OCI-LY1 (cell line): ENCODE data around the gene RPS24.

Source experiments
- H2AFZ ChIP-seq: fragments of 200-600 bp; sonication (generic), shearing (Covaris generic); 2 replicates; pipeline ENCODE4 v1.6.0; 2014; ENCODE audit warnings: antibody characterized with exemption, mild to moderate bottlenecking, low read length
- H3F3A ChIP-seq: fragments of 200-600 bp; sonication (generic), shearing (Covaris generic); 2 replicates; pipeline ENCODE4 v1.6.0; 2014; ENCODE audit warnings: mild to moderate bottlenecking, antibody characterized with exemption, low read length, moderate library complexity; ENCODE audit not compliant: insufficient read depth
- H3K27ac ChIP-seq: fragments of 200-600 bp; sonication (generic); 2 replicates; pipeline ENCODE4 v1.5.1; 2014; ENCODE audit warnings: low read length, mixed run types, mild to moderate bottlenecking, low read depth; ENCODE audit not compliant: poor library complexity, severe bottlenecking
- H3K27me3 ChIP-seq: fragments of 200-600 bp; sonication (generic); 2 replicates; pipeline ENCODE4 v1.6.0; 2014; ENCODE audit warnings: antibody characterized with exemption, mild to moderate bottlenecking, low read length, moderate library complexity; ENCODE audit not compliant: insufficient read depth
- H3K36me3 ChIP-seq: fragments of 200-600 bp; sonication (generic); 2 replicates; pipeline ENCODE4 v1.6.1; 2014; ENCODE audit warnings: mild to moderate bottlenecking, antibody characterized with exemption, low read length, moderate library complexity, mixed read lengths; ENCODE audit not compliant: insufficient read depth
- H3K4me1 ChIP-seq: fragments of 200-600 bp; sonication (generic); 2 replicates; pipeline ENCODE4 v1.5.1; 2014; ENCODE audit warnings: mild to moderate bottlenecking, low read length, moderate library complexity; ENCODE audit not compliant: insufficient read depth, severe bottlenecking
- H3K4me2 ChIP-seq: fragments of 200-600 bp; sonication (generic), shearing (Covaris generic); 2 replicates; pipeline ENCODE4 v1.6.1; 2014; ENCODE audit warnings: low read length
- H3K4me3 ChIP-seq: fragments of 200-600 bp; sonication (generic); 2 replicates; pipeline ENCODE4 v1.5.1; 2014; ENCODE audit warnings: low read length, low read depth, mild to moderate bottlenecking, mixed read lengths; ENCODE audit not compliant: poor library complexity, severe bottlenecking
- H3K79me2 ChIP-seq: fragments of 200-600 bp; shearing (Covaris generic); 2 replicates; pipeline ENCODE4 v1.6.1; 2016; ENCODE audit warnings: mixed run types, low read length, mixed read lengths; ENCODE audit not compliant: insufficient read depth
- H3K9ac ChIP-seq: fragments of 200-600 bp; sonication (generic), shearing (Covaris generic); 2 replicates; pipeline ENCODE4 v1.6.1; 2014; ENCODE audit warnings: mild to moderate bottlenecking, low read length, mixed read lengths
- H3K9me2 ChIP-seq: fragments of 200-600 bp; sonication (generic), shearing (Covaris generic); 2 replicates; pipeline ENCODE4 v1.6.1; 2014; ENCODE audit warnings: low read depth, mild to moderate bottlenecking, low read length, mixed read lengths
- H3K9me3 ChIP-seq: fragments of 200-600 bp; shearing (Covaris generic); 2 replicates; pipeline ENCODE4 v1.6.1; 2014; ENCODE audit warnings: low read length, mixed read lengths
- H4K20me1 ChIP-seq: fragments of 200-600 bp; sonication (generic), shearing (Covaris generic); 2 replicates; pipeline ENCODE4 v1.6.0; 2016; ENCODE audit warnings: mild to moderate bottlenecking, low read length; ENCODE audit not compliant: insufficient read depth
- EZH2 ChIP-seq: fragments of 200-600 bp; sonication (generic), shearing (Covaris generic); IDR thresholded peaks from 2 replicates; pipeline ENCODE4 v1.8.0; 2017; ENCODE audit warnings: borderline replicate concordance, mixed run types, mild to moderate bottlenecking, antibody characterized with exemption, low read length, moderate library complexity, mixed read lengths
- TF ChIP-seq, protein P1 (sequence below): fragments of 200-600 bp; sonication (generic), shearing (Covaris generic); IDR thresholded peaks from 2 replicates; pipeline ENCODE4 v1.5.1; 2017; ENCODE audit warnings: mild to moderate bottlenecking, antibody characterized with exemption, low read length, moderate library complexity, mixed read lengths

The RPS24 gene

DNA sequence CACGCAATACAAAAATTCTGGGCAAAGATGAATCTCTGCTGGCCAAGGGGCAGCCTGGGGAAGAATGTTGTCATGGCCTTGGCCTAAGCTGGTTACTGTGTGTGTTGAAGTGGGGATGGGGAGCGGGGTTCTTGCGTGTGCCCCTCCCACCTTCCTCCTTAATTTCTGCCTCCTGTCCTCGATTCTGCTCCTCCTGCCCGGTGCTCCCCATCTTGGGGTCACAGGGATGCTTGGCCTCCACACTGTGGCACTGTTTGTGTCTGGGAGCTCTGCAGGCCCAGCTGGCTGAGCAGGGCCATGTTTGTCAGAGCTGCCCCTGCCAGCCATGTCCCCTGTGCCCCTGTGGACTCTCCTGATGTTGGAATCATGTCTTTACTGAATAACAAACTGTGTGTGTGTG lies 37.1 kb downstream of the RPS24 start:
- Histone ChIP-seq H3K4me2 (no peak overlapping the region), H3K9ac (no peak overlapping the region), H3K79me2 (no peaks in the 10 kb centered on the region), H4K20me1 (no peaks in the 10 kb centered on the region), H3K9me3 (no peaks in the 10 kb centered on the region), H3K4me1 (no peaks in the 10 kb centered on the region), H3K27me3 (0 out of 2 replicates have a peak, but pooled peaks cover 5% of the 10 kb centered on the region), H3K9me2 (no peaks in the 10 kb centered on the region), H3F3A (no peaks in the 10 kb centered on the region), H2AFZ (no peak overlapping the region), H3K27ac (no peak overlapping the region), H3K36me3 (no peaks in the 10 kb centered on the region), H3K4me3 (no peak overlapping the region)
- TF ChIP-seq, protein P1, sequence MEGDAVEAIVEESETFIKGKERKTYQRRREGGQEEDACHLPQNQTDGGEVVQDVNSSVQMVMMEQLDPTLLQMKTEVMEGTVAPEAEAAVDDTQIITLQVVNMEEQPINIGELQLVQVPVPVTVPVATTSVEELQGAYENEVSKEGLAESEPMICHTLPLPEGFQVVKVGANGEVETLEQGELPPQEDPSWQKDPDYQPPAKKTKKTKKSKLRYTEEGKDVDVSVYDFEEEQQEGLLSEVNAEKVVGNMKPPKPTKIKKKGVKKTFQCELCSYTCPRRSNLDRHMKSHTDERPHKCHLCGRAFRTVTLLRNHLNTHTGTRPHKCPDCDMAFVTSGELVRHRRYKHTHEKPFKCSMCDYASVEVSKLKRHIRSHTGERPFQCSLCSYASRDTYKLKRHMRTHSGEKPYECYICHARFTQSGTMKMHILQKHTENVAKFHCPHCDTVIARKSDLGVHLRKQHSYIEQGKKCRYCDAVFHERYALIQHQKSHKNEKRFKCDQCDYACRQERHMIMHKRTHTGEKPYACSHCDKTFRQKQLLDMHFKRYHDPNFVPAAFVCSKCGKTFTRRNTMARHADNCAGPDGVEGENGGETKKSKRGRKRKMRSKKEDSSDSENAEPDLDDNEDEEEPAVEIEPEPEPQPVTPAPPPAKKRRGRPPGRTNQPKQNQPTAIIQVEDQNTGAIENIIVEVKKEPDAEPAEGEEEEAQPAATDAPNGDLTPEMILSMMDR = no peak
- no peak for TF ChIP-seq EZH2

DNA sequence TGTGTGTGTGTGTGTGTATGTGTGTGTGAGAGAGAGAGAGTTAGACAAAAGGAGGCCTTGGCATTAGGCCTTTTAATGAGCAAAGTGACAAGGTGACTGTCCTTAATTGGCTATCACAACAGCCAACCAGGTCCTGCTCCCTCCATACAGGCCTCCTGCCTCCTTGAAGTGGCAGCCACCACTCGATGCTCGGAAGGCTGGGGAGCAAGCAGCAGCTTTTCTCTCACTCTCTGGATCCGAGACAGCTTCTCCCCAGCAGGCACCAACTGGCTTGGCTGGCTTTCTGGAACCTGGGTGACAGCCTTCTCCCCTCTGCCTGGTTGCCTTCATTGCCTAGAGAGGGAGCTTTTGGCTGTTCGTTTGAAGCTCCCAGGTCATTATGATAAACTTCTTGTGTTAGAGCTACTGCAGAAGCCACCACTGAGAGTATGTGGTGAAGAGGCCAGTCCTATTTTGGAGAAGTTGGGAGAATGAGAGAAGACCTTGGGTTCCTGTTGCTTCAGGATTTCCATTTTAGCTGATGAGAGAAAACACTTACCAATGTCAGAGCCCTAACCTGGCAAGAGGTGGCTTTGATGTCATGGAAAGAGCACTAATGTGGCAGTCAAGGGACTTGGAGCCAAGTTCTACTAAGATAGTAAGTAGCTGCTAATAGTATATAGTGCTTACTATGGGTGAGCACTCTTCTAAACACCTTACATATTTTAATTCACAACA lies 37.6 kb downstream of the RPS24 start:
- H3K9ac ChIP-seq = no peak overlapping the region

DNA sequence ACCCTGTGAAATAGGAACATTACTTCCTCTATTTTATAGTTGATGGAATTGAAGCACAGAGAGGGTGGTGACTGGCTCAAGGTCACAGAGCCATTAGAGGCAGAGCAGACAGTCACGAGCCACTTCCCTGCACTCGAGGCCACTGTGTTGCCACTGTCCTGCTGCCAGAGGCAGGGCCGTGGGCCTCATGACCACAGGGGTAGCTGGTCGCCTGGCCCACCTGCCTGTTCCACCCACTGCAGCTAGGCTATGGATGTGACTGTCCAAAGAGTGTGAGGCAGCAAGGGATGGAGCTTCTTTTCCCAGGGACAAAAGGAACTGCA lies 38.2 kb downstream of the RPS24 start:
- no peaks in the 10 kb centered on the region for H3K36me3 ChIP-seq
- no peaks in the 10 kb centered on the region for H3K79me2 ChIP-seq
- H3K9me3 ChIP-seq = no peaks in the 10 kb centered on the region
- no peak overlapping the region for H2AFZ ChIP-seq
- H3K4me2 ChIP-seq = no peak overlapping the region
- no peak for TF ChIP-seq EZH2
- TF ChIP-seq, protein P1 = no peak
- H3K27me3 ChIP-seq = 0 out of 2 replicates have a peak, but pooled peaks cover 5% of the 10 kb centered on the region
- H3K4me3 ChIP-seq = no peak overlapping the region
- H3F3A ChIP-seq = no peaks in the 10 kb centered on the region
- H4K20me1 ChIP-seq = no peaks in the 10 kb centered on the region
- H3K9me2 ChIP-seq = no peaks in the 10 kb centered on the region
- H3K9ac ChIP-seq = no peak overlapping the region
- H3K4me1 ChIP-seq = no peaks in the 10 kb centered on the region
- H3K27ac ChIP-seq = no peak overlapping the region

More for the DNA sequence above, 37.6 kb downstream of the RPS24 start:
- H3K79me2 ChIP-seq = no peaks in the 10 kb centered on the region
- 0 out of 2 replicates have a peak, but pooled peaks cover 5% of the 10 kb centered on the region for H3K27me3 ChIP-seq
- no peaks in the 10 kb centered on the region for H4K20me1 ChIP-seq
- no peaks in the 10 kb centered on the region for H3K36me3 ChIP-seq
- TF ChIP-seq, protein P1 = no peak
- TF ChIP-seq EZH2 = no peak
- H3F3A ChIP-seq = no peaks in the 10 kb centered on the region
- no peak overlapping the region for H3K4me3 ChIP-seq
- H3K27ac ChIP-seq = no peak overlapping the region
- H3K4me1 ChIP-seq = no peaks in the 10 kb centered on the region
- no peaks in the 10 kb centered on the region for H3K9me2 ChIP-seq
- H2AFZ ChIP-seq = no peak overlapping the region
- H3K9me3 ChIP-seq = no peaks in the 10 kb centered on the region
- H3K4me2 ChIP-seq = no peak overlapping the region
